ENCODE measurements around the gene MPO. TPM values are rescaled to one million over a fixed set of nuclear protein-coding genes. Genes with fewer than 3 reads are reported as not detected.

The MPO gene
- total and polyA plus RNA-seq, 2 donors (not counting 3 experiments of a cell fraction or from before 2014, with no cell fraction given): not detected

GRCh38 chr17:58310511-58311428 lies 30.0 kb upstream of the MPO start:
- CTCF ChIA-PET: no interaction called here
- H3K4me3 ChIP-seq (replicated peaks in 1 of 3; ENCODE audit: insufficient read depth in 1 of 3, low read depth in 1 of 3, low read length in 3 of 3): no peak overlapping the region
- H3K36me3 ChIP-seq (ENCODE audit: control insufficient read depth in 2 of 2, extremely low read depth in 1 of 2, insufficient read depth in 2 of 2, low read length in 2 of 2): no peaks in the 10 kb centered on the region
- no peak overlapping the region for H3K4me2 ChIP-seq (ENCODE audit: insufficient read depth, low read length)
- no peaks in the 10 kb centered on the region for H3K79me2 ChIP-seq (ENCODE audit: control insufficient read depth, insufficient read depth, low read length)
- no TSS peak for BruUV-seq (replicated peaks)
- H4K20me1 ChIP-seq (replicated peaks; ENCODE audit: control insufficient read depth, extremely low read depth, insufficient read depth, low read length): no peaks in the 10 kb centered on the region
- intact Hi-C loops (cut with micrococcal nuclease): no loop called here
- no peaks in the 10 kb centered on the region for H3K9me1 ChIP-seq (replicated peaks; ENCODE audit: control insufficient read depth, extremely low read depth, insufficient read depth, low read length)
- H3K4me1 ChIP-seq (ENCODE audit: control insufficient read depth, extremely low read depth, insufficient read depth, low read length): no peaks in the 10 kb centered on the region
- no peaks in the 10 kb centered on the region for H3K9me3 ChIP-seq (replicated peaks; ENCODE audit: control insufficient read depth, insufficient read depth, low read length)
- TF ChIP-seq POLR2AphosphoS5 (IDR thresholded peaks at IDR 0.05; ENCODE audit: insufficient read depth, low read depth, low read length) (no peak), EZH2 (IDR thresholded peaks at IDR 0.05; ENCODE audit: borderline replicate concordance, low read depth, low read length, severe bottlenecking) (no peak), CTCF (IDR thresholded peaks at IDR 0.05; ENCODE audit: extremely low read depth in 1 of 2, insufficient read depth in 1 of 2, low read depth in 1 of 2, low read length in 2 of 2) (no peak), FOS (IDR thresholded peaks at IDR 0.05; ENCODE audit: borderline replicate concordance, insufficient read depth, low read length) (no peak), MAX (IDR thresholded peaks at IDR 0.05; ENCODE audit: insufficient read depth, insufficient read length) (no peak), MYC (IDR thresholded peaks at IDR 0.05; ENCODE audit: low read depth, low read length) (no peak), POLR2A (IDR thresholded peaks at IDR 0.05; ENCODE audit: low read depth, low read length) (no peak), GATA2 (IDR thresholded peaks at IDR 0.05; ENCODE audit: insufficient read depth, insufficient read length, low read depth, low read length) (no peak), JUN (IDR thresholded peaks at IDR 0.05; ENCODE audit: borderline replicate concordance, insufficient read depth, insufficient read length, low read depth) (no peak)
- POLR2A ChIA-PET: no interaction called here
- H3K27me3 ChIP-seq (ENCODE audit: control insufficient read depth in 2 of 2, insufficient read depth in 2 of 2, low read length in 2 of 2): no peaks in the 10 kb centered on the region
- H2AFZ ChIP-seq (ENCODE audit: low read depth, low read length): no peak overlapping the region
- H3K27ac ChIP-seq (ENCODE audit: insufficient read depth, low read depth, low read length): no peak overlapping the region
- no peak for DNase-seq (ENCODE audit: low read depth, low spot score)
- dilution Hi-C loops (cut with MboI; ENCODE audit: extremely low pct_ligation_motif_present, low sequenced_read_pairs): no loop called here
- H3K9ac ChIP-seq (replicated peaks; ENCODE audit: extremely low read depth, insufficient read depth, low read length): no peak overlapping the region
- FAIRE-seq: no peak

All from endothelial cell of umbilical vein (primary cell).